ENCODE data around the gene VWA5A. TPM values are rescaled to one million over a fixed set of nuclear protein-coding genes. Genes with fewer than 3 reads are reported as not detected.

VWA5A gene
- total and polyA plus RNA-seq, 10 of the 15 experiments (the other 5 are each of a cell fraction or from before 2014, with no cell fraction given), result 0.45 to 1.6 (median 1.0) TPM

DNA sequence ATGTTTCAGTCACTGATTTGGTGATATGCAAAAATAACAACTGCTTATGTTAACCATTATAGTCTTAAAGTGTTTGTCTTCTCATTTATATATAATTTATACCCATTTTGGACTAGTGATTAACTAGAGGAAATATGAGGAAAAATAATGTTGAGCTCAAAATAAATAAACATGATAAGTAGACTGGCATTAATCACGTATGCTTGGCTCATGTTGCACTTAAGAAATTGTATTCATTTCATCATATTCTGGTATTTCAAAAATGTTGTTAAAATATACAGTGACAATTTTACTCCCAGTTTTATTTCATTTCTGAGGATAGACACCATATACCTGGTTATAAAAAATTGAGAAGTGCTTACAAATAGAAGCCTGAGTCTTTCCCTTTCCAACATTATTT is 64.1 kb downstream of the VWA5A start:
- Histone ChIP-seq H3K36me3 (ENCODE audit: control insufficient read depth in 2 of 2, insufficient read depth in 2 of 2, low read length in 1 of 2) (no peaks in the 10 kb centered on the region), H3K4me1 (ENCODE audit: control insufficient read depth, insufficient read depth, low read length) (no peaks in the 10 kb centered on the region), H3K4me2 (ENCODE audit: control insufficient read depth, insufficient read depth) (no peak overlapping the region), H3K27me3 (replicated peaks in 1 of 2; ENCODE audit: control insufficient read depth in 2 of 2, insufficient read depth in 2 of 2, low read length in 1 of 2) (no peaks in the 10 kb centered on the region; a peak in 2 of 4 replicates), H4K20me1 (ENCODE audit: control insufficient read depth, insufficient read depth) (no peaks in the 10 kb centered on the region), H3K79me2 (ENCODE audit: control insufficient read depth, insufficient read depth, low read length) (no peaks in the 10 kb centered on the region), H3K9me3 (replicated peaks; ENCODE audit: control insufficient read depth, insufficient read depth, low read length) (no peaks in the 10 kb centered on the region), H3K4me3 (no peak overlapping the region), H2AFZ (ENCODE audit: control insufficient read depth, low read depth, low read length) (no peak overlapping the region), H3K9ac (ENCODE audit: control insufficient read depth, insufficient read depth, low read length) (no peak overlapping the region), H3K27ac (ENCODE audit: control insufficient read depth, insufficient read depth) (no peak overlapping the region)
- ChIA-PET RAD21 (ENCODE audit: unreplicated experiment) (no interaction called here), CTCF (no interaction called here), POLR2A (no interaction called here), SMC1A (ENCODE audit: uncharacterized antibody, unreplicated experiment) (interaction anchor here (0.5 kb wide), 1 partner anchor 39 kb away, joined by 3 read pairs; no protein-coding TSS in a partner anchor)
- DNase-seq (ENCODE audit: low read depth, low spot score) (no peak), FAIRE-seq (no peak), ATAC-seq (no peak)
- intact Hi-C loops (cut with micrococcal nuclease; ENCODE audit: unreplicated experiment) (no loop called here), in situ Hi-C loops (cut with MboI) (no loop called here)
- 7% methylated on average over 1 of the region's 1 CpG for WGBS (ENCODE audit: insufficient coverage, insufficient replicate concordance, low lambda C conversion rate, missing lambda C conversion rate)
- no TSS peak for BruUV-seq (replicated peaks)
- no peak for TF ChIP-seq NFIC (IDR thresholded peaks at IDR 0.05; ENCODE audit: low read depth, low read length)

DNA sequence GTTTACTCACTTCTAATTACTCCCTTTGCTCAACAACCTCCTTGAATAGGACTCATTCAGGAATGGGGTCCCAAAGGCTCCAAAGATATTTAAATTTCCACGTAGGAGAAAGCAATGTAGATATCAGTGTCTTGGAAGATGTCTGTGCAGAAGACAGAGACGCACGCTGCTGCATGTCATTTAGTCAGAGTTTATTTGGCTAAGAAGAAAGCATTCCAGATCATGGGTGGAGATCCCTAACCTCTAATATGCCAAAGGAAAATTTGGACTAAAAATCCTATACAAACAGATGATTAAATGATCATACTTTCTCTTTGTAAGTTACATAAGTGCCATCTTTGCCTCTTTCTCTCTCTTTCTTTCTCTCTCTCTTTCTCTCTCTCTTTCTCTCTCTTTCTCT is 67.8 kb downstream of the VWA5A start, which contains the start of gene OR10D3:
OR10D3 (plus strand) TSS at position 278 of the 400 bp plus-strand sequence. CDS start 1,925 bp downstream, outside the sequence.
- H4K20me1 ChIP-seq (ENCODE audit: control insufficient read depth, insufficient read depth), result no peaks in the 10 kb centered on the region
- no peak for DNase-seq (ENCODE audit: low read depth, low spot score)
- no peaks in the 10 kb centered on the region for H3K79me2 ChIP-seq (ENCODE audit: control insufficient read depth, insufficient read depth, low read length)
- ChIA-PET SMC1A (ENCODE audit: uncharacterized antibody, unreplicated experiment) (no interaction called here), CTCF (no interaction called here), RAD21 (ENCODE audit: unreplicated experiment) (no interaction called here), POLR2A (no interaction called here)
- no peak within 1 kb of the TSS for H3K27ac ChIP-seq (ENCODE audit: control insufficient read depth, insufficient read depth)
- intact Hi-C loops (cut with micrococcal nuclease; ENCODE audit: unreplicated experiment), result no loop called here
- H3K36me3 ChIP-seq (ENCODE audit: control insufficient read depth in 2 of 2, insufficient read depth in 2 of 2, low read length in 1 of 2), result no peaks in the 10 kb centered on the region
- ATAC-seq, result no peak
- no peak within 1 kb of the TSS for H3K9ac ChIP-seq (ENCODE audit: control insufficient read depth, insufficient read depth, low read length)
- 40% methylated on average over 3 of the region's 3 CpGs for WGBS (ENCODE audit: insufficient coverage, insufficient replicate concordance, low lambda C conversion rate, missing lambda C conversion rate)
- no peak for FAIRE-seq
- no peaks in the 10 kb centered on the region; a peak in 3 of 4 replicates for H3K27me3 ChIP-seq (replicated peaks in 1 of 2; ENCODE audit: control insufficient read depth in 2 of 2, insufficient read depth in 2 of 2, low read length in 1 of 2)
- no peak within 1 kb of the TSS for H2AFZ ChIP-seq (ENCODE audit: control insufficient read depth, low read depth, low read length)
- no peak within 1 kb of the TSS for H3K4me3 ChIP-seq
- in situ Hi-C loops (cut with MboI), result no loop called here
- TF ChIP-seq KDM1A (IDR thresholded peaks at IDR 0.05; ENCODE audit: borderline replicate concordance) (no peak), POU2F2 (IDR thresholded peaks at IDR 0.05; ENCODE audit: borderline replicate concordance, low read depth, low read length) (no peak), YY1 (IDR thresholded peaks at IDR 0.05; ENCODE audit: low read depth, low read length) (no peak), NR2F1 (conservative IDR thresholded peaks at IDR 0.05) (no peak)
- TF ChIP-seq, protein P1, sequence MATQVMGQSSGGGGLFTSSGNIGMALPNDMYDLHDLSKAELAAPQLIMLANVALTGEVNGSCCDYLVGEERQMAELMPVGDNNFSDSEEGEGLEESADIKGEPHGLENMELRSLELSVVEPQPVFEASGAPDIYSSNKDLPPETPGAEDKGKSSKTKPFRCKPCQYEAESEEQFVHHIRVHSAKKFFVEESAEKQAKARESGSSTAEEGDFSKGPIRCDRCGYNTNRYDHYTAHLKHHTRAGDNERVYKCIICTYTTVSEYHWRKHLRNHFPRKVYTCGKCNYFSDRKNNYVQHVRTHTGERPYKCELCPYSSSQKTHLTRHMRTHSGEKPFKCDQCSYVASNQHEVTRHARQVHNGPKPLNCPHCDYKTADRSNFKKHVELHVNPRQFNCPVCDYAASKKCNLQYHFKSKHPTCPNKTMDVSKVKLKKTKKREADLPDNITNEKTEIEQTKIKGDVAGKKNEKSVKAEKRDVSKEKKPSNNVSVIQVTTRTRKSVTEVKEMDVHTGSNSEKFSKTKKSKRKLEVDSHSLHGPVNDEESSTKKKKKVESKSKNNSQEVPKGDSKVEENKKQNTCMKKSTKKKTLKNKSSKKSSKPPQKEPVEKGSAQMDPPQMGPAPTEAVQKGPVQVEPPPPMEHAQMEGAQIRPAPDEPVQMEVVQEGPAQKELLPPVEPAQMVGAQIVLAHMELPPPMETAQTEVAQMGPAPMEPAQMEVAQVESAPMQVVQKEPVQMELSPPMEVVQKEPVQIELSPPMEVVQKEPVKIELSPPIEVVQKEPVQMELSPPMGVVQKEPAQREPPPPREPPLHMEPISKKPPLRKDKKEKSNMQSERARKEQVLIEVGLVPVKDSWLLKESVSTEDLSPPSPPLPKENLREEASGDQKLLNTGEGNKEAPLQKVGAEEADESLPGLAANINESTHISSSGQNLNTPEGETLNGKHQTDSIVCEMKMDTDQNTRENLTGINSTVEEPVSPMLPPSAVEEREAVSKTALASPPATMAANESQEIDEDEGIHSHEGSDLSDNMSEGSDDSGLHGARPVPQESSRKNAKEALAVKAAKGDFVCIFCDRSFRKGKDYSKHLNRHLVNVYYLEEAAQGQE (IDR thresholded peaks at IDR 0.05; ENCODE audit: low read depth, low read length), result no peak
- TF ChIP-seq, protein P2, sequence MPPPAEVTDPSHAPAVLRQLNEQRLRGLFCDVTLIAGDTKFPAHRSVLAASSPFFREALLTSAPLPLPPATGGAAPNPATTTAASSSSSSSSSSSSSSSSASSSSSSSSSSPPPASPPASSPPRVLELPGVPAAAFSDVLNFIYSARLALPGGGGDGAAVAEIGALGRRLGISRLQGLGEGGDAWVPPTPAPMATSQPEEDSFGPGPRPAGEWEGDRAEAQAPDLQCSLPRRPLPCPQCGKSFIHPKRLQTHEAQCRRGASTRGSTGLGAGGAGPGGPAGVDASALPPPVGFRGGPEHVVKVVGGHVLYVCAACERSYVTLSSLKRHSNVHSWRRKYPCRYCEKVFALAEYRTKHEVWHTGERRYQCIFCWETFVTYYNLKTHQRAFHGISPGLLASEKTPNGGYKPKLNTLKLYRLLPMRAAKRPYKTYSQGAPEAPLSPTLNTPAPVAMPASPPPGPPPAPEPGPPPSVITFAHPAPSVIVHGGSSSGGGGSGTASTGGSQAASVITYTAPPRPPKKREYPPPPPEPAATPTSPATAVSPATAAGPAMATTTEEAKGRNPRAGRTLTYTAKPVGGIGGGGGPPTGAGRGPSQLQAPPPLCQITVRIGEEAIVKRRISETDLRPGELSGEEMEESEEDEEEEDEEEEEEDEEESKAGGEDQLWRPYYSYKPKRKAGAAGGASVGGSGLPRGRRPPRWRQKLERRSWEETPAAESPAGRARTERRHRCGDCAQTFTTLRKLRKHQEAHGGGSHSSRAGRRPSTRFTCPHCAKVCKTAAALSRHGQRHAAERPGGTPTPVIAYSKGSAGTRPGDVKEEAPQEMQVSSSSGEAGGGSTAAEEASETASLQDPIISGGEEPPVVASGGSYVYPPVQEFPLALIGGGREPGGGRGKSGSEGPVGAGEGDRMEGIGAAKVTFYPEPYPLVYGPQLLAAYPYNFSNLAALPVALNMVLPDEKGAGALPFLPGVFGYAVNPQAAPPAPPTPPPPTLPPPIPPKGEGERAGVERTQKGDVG (CRISPR knock-in tag; IDR thresholded peaks at IDR 0.05), result no peak
- H3K4me1 ChIP-seq (ENCODE audit: control insufficient read depth, insufficient read depth, low read length), result no peaks in the 10 kb centered on the region
- H3K4me2 ChIP-seq (ENCODE audit: control insufficient read depth, insufficient read depth), result no peak within 1 kb of the TSS
- no TSS peak for BruUV-seq (replicated peaks)
- H3K9me3 ChIP-seq (replicated peaks; ENCODE audit: control insufficient read depth, insufficient read depth, low read length), result no peaks in the 10 kb centered on the region
